ENCODE measurements around the gene DTX2.
"Not testable (repeated sequence)": the region's sequence is repeated elsewhere in the genome, so short reads cannot be mapped to it uniquely, and the experiment has no call there.

DTX2 gene

DNA sequence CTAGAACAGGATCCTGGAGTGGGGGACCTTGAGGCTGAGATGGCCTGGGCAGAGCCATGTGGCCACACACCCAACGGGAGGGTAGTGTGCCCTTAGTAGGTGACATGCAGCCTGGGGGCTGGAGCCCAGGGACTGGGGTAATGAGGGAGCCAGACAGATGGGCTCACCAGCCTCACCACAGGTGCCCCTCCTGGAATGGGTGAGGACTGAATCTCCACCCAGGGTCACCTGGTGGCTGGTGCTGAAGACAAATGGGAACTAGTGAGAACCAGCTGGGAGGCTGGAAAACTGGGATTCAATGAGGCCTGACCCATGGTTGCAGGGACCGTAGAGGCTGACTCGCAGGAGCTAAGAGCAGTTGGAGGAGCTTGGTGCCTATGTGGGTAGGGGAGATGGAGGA is 30.7 kb upstream of the DTX2 start:
- DNase-seq (ENCODE audit: low read depth), result no peak
- TF ChIP-seq, protein P1, sequence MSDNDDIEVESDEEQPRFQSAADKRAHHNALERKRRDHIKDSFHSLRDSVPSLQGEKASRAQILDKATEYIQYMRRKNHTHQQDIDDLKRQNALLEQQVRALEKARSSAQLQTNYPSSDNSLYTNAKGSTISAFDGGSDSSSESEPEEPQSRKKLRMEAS (IDR thresholded peaks at IDR 0.05; ENCODE audit: low read depth, low read length), result no peak
- TF ChIP-seq POLR2A (IDR thresholded peaks at IDR 0.05; ENCODE audit: extremely low read depth, insufficient read length) (no peak), MYC (IDR thresholded peaks at IDR 0.05; ENCODE audit: low read depth, low read length) (no peak)
- TF ChIP-seq, protein P2, sequence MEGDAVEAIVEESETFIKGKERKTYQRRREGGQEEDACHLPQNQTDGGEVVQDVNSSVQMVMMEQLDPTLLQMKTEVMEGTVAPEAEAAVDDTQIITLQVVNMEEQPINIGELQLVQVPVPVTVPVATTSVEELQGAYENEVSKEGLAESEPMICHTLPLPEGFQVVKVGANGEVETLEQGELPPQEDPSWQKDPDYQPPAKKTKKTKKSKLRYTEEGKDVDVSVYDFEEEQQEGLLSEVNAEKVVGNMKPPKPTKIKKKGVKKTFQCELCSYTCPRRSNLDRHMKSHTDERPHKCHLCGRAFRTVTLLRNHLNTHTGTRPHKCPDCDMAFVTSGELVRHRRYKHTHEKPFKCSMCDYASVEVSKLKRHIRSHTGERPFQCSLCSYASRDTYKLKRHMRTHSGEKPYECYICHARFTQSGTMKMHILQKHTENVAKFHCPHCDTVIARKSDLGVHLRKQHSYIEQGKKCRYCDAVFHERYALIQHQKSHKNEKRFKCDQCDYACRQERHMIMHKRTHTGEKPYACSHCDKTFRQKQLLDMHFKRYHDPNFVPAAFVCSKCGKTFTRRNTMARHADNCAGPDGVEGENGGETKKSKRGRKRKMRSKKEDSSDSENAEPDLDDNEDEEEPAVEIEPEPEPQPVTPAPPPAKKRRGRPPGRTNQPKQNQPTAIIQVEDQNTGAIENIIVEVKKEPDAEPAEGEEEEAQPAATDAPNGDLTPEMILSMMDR (IDR thresholded peaks at IDR 0.05; ENCODE audit: low read depth, low read length), result no peak
- no peak overlapping the region for H3K4me3 ChIP-seq (ENCODE audit: low read depth, low read length)

- peak; percentile 91 for DNase-seq (ENCODE audit: low read depth)
- TF ChIP-seq, protein P2 (IDR thresholded peaks at IDR 0.05; ENCODE audit: low read depth, low read length), result peak; percentile 69
- not testable (repeated sequence) for H3K4me3 ChIP-seq (ENCODE audit: low read depth, low read length)
Measured at GRCh38 chr7:76437873-76438272, 23.6 kb upstream of the DTX2 start.

GRCh38 chr7:76439120-76439888 is 22.2 kb upstream of the DTX2 start:
- not testable (repeated sequence) for H3K4me3 ChIP-seq (ENCODE audit: low read depth, low read length); DNase-seq (ENCODE audit: low read depth)

DNA sequence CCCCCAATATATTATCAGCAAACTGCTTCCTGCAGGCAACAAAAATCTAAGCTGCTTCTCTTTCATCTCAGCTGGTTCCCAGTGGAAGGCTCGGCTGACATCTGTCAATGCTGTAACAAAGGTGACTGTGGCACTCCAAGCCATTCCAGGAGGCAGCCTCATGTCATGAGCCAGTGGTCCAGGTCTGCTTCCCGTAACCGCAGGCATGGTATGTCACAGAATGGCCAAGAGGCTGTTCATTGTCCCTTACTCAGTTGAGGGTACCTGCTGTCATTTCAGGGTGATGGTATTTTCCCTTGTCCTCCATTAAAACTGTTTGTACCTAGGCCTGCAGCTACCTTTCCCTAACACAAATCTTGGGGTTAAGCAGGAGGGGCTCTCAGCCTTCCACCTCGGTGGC is 21.1 kb upstream of the DTX2 start:
- H3K4me3 ChIP-seq (ENCODE audit: low read depth, low read length); DNase-seq (ENCODE audit: low read depth): not testable (repeated sequence)

DNA sequence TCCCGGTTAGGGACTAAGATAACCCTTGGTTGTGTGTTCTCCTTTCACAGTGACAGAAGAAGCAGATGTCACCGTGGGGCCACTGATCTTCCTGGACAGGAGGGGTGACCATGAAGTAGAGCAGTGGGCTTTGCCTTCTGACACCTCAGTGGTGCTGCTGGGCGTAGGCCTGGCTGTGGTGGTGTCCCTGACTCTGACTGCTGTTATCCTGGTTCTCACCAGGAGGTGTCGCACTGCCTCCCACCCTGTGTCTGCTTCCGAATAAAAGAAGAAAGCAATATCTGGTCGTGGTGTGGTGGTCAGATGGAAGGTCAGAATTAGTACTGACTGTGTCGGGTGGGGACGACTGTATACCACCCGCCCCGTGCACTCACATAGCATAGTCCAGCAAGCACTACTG is 19.7 kb upstream of the DTX2 start:
- not testable (repeated sequence) for H3K4me3 ChIP-seq (ENCODE audit: low read depth, low read length); DNase-seq (ENCODE audit: low read depth)

DNA sequence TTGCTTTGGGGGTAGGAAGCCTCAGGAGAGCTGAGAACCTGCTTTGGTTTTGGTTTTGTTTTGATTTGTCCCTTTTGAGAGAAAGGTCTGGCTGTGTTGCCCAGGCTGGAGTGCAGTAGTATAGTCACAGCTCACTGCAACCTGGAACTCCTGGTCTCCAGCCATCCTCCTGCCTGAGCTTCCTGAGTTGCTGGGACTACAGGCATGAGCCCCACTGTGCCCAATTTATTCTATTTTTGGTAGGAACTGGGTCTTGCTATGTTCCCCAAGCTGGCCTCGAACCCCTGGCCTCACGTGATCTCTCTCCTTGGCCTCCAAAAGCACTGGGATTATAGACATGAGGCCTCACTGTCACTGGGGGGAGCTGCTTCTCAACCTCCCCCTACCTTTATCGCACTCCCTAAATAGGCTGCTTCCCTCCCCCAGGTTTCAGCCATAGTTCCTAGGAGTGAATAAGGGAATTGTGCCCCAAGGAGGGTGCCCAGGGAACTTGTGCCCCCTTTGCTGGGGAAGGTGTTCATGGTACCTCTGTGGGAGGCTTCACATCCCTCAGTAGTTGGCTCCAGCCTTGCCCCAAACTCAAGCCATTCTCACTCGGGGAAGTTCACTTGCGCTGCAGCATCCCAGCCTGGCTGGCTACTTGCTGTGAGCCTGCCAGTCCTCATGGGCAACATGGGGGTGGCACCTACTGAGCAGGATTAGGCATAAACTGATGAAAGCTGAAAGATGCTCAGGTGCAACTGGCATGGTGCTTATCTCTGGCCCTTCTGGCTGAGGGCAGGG is 18.7 kb upstream of the DTX2 start:
- not testable (repeated sequence) for H3K4me3 ChIP-seq (ENCODE audit: low read depth, low read length); DNase-seq (ENCODE audit: low read depth)

DNA sequence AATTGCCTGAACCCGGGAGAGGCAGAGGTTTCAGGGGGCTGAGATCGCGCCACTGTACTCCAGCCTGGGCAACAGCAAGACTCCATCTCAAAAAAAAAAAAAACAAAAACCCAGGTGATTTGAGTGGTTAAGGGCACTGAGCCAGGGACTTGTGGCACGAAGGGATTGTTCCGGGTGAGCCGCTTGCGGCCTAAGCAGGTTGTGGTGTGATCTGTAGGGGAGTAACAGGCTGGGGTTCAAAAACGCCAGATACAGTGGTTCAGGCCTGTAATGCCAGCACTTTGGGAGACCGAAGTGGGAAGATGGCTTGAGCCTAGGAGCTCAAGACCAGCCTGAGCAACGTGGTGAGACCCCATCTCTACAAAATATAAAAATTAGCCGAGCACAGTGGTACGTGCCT is 17.7 kb upstream of the DTX2 start:
- H3K4me3 ChIP-seq (ENCODE audit: low read depth, low read length); DNase-seq (ENCODE audit: low read depth): not testable (repeated sequence)

- TF ChIP-seq, protein P1 (IDR thresholded peaks at IDR 0.05; ENCODE audit: low read depth, low read length), result peak; percentile 79
- H3K4me3 ChIP-seq (ENCODE audit: low read depth, low read length), result peak overlapping the region; percentile 39
- peak; percentile 92 for DNase-seq (ENCODE audit: low read depth)
Measured at GRCh38 chr7:76445577-76446008, 15.9 kb upstream of the DTX2 start.

GRCh38 chr7:76457017-76457416 is 4.5 kb upstream of the DTX2 start:
- H3K4me3 ChIP-seq (ENCODE audit: low read depth, low read length); DNase-seq (ENCODE audit: low read depth): not testable (repeated sequence)

DNA sequence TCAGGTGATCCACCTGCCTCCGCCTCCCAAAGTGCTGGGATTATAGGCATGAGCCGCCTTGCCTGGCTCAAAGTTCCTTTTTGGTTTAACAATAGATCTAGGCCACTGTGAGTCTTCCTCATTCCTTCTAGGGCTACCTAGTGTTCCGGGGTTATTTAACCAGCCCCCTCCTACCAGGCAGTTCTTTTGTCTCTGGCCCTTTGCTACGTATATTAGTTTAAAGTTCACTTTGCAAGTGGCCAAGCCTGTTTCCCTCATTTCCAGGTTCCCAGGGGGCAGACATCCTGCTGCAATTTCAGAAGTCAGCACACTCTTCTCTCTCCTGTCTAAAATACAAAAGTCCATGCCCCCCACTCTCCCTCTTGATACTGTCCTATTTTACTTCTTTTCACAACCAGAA is 3.0 kb upstream of the DTX2 start:
- H3K4me3 ChIP-seq (ENCODE audit: low read depth, low read length); DNase-seq (ENCODE audit: low read depth): not testable (repeated sequence)

DNA sequence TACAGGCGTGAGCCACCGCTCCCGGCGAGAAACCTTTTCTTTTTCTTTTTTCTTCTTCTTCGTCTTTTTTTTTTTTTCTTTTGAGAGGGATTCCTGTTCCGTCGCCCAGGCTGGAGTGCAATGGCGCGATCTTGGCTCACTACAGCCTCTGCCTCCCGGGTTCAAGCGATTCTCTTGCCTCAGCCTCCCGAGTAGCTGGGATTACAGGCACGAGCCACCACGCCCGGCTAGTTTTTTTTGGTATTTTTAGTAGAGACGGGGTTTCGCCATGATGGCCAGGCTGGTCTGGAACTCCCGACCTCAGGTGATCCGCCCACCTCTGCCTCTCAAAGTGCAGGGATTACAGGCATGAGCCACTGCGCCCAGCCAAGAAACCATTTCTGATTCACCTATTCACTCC is 742 bp upstream of the DTX2 start:
- DNase-seq (ENCODE audit: low read depth); H3K4me3 ChIP-seq (ENCODE audit: low read depth, low read length): not testable (repeated sequence)

DNA sequence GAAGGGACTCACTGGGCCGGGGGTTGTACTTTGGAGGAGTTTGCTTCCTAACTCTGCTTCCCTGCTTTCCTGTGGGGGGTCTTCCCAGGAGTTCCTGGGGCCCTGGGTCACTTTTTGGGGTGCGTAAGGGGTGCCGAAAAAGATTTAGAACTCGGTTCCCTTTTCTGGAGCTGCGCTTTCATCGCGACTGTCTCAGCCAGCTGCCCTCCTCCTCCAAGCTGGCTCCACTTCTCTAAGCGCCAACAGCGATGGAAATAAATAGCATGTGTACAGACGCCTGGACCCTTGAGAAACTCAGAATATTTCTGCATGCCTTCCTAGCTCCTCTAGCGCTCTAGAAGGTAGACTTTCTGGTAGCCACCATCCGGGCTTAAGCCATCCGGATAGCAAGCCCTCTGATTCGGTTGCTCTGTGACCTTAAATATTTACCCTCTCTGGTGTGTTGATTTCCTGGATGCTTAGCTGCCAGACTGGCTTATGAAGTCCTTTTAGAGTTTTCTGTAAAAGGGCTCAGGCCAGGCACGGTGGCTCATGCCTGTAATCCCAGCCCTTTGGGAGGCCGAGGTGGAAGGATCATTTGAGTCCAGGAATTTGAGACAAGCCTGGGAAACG is 868 bp downstream of the DTX2 start:
- not testable (repeated sequence) for DNase-seq (ENCODE audit: low read depth); H3K4me3 ChIP-seq (ENCODE audit: low read depth, low read length)

GRCh38 chr7:76464959-76465358 is 3.5 kb downstream of the DTX2 start:
- DNase-seq (ENCODE audit: low read depth); H3K4me3 ChIP-seq (ENCODE audit: low read depth, low read length): not testable (repeated sequence)

- not testable (repeated sequence) for DNase-seq (ENCODE audit: low read depth); H3K4me3 ChIP-seq (ENCODE audit: low read depth, low read length)
Measured at GRCh38 chr7:76465950-76466349, 4.4 kb downstream of the DTX2 start.

GRCh38 chr7:76467743-76468404 is 6.4 kb downstream of the DTX2 start:
- DNase-seq (ENCODE audit: low read depth); H3K4me3 ChIP-seq (ENCODE audit: low read depth, low read length): not testable (repeated sequence)
